ENCODE measurements around the gene TUBB2B.

The TUBB2B gene

GRCh38 chr6:3260296-3260695 lies 32.8 kb upstream of the TUBB2B start:
- no peak for TF ChIP-seq CTCF (IDR thresholded peaks at IDR 0.05; ENCODE audit: borderline replicate concordance, control extremely low read depth, extremely low read depth, insufficient read depth, missing control alignments)
- in situ Hi-C loops (cut with MboI; ENCODE audit: low sequenced_read_pairs, unreplicated experiment): no loop called here
- DNase-seq (ENCODE audit: low spot score): no peak

GRCh38 chr6:3259491-3259958 lies 32.1 kb upstream of the TUBB2B start:
- DNase-seq (ENCODE audit: low spot score): no peak
- TF ChIP-seq CTCF (IDR thresholded peaks at IDR 0.05; ENCODE audit: borderline replicate concordance, control extremely low read depth, extremely low read depth, insufficient read depth, missing control alignments): no peak
- in situ Hi-C loops (cut with MboI; ENCODE audit: low sequenced_read_pairs, unreplicated experiment): no loop called here

- no peak for TF ChIP-seq CTCF (IDR thresholded peaks at IDR 0.05; ENCODE audit: borderline replicate concordance, control extremely low read depth, extremely low read depth, insufficient read depth, missing control alignments)
- in situ Hi-C loops (cut with MboI; ENCODE audit: low sequenced_read_pairs, unreplicated experiment): no loop called here
- DNase-seq (ENCODE audit: low spot score): peak; percentile 99
Observed at GRCh38 chr6:3258720-3259490, 31.5 kb upstream of the TUBB2B start, which contains the start of gene PSMG4. PSMG4 (plus strand) TSS chr6:3258947; CDS start chr6:3259023, 76 bp downstream.

GRCh38 chr6:3258201-3258600 lies 30.7 kb upstream of the TUBB2B start:
- no peak for DNase-seq (ENCODE audit: low spot score)
- TF ChIP-seq CTCF (IDR thresholded peaks at IDR 0.05; ENCODE audit: borderline replicate concordance, control extremely low read depth, extremely low read depth, insufficient read depth, missing control alignments): no peak
- in situ Hi-C loops (cut with MboI; ENCODE audit: low sequenced_read_pairs, unreplicated experiment): no loop called here

GRCh38 chr6:3253597-3253961 lies 26.1 kb upstream of the TUBB2B start:
- in situ Hi-C loops (cut with MboI; ENCODE audit: low sequenced_read_pairs, unreplicated experiment): loop anchor here (5.0 kb wide), 1 partner anchor 126 kb away; no protein-coding TSS in a partner anchor
- no peak for DNase-seq (ENCODE audit: low spot score)

More at GRCh38 chr6:3253597-3253961, 26.1 kb upstream of the TUBB2B start:
- no peak for TF ChIP-seq CTCF (IDR thresholded peaks at IDR 0.05; ENCODE audit: borderline replicate concordance, control extremely low read depth, extremely low read depth, insufficient read depth, missing control alignments)

Measured in GM13976 (cell line).